ENCODE measurements around the gene BORCS6. TPM values are rescaled to one million over a fixed set of nuclear protein-coding genes. Genes with fewer than 3 reads are reported as not detected.
A peak's percentile ranks its signal among the peaks of the same experiment; 100 is the strongest.

Gene BORCS6
- total and polyA plus RNA-seq, 4 donors, result 4.1 to 6.8 (median 5.7) TPM

GRCh38 chr17:8222380-8222629, 32.3 kb upstream of the BORCS6 start:
- H3K36me3 ChIP-seq (ENCODE audit: control insufficient read depth in 4 of 4, insufficient read depth in 3 of 4, low read depth in 1 of 4, low read length in 3 of 4), result peaks cover 0 to 3% (median under 1%) of the 10 kb centered on the region in 4 donors
- peak overlapping the region; percentile 60 to 77 (median 67) for H3K4me3 ChIP-seq (ENCODE audit: low read depth in 1 of 3, low read length in 3 of 3)
- peak overlapping the region; percentile 82 to 93 for H3K27ac ChIP-seq (ENCODE audit: low read depth in 1 of 2, low read length in 2 of 2)
- no peak for DNase-seq (ENCODE audit: low spot score)
- peak overlapping the region; percentile 32 to 91 for H3K9ac ChIP-seq (ENCODE audit: low read depth in 1 of 2, low read length in 2 of 2)
- no peaks in the 10 kb centered on the region for H3K9me3 ChIP-seq (ENCODE audit: control insufficient read depth in 4 of 4, low read length in 3 of 4)
- WGBS, result under 1% methylated on average over 9 of the region's 9 CpGs
- no peaks in the 10 kb centered on the region for H3K27me3 ChIP-seq (ENCODE audit: control insufficient read depth in 4 of 4, insufficient read depth in 4 of 4, low read length in 3 of 4)
- TF ChIP-seq FOXA2 (IDR thresholded peaks at IDR 0.05) (peak; percentile 17), GABPA (IDR thresholded peaks at IDR 0.05 in 1 of 2, conservative IDR thresholded peaks at IDR 0.05 in 1 of 2) (no peak), CTCF (IDR thresholded peaks at IDR 0.05; ENCODE audit: low read depth, low read length, missing input control) (no peak), SP1 (IDR thresholded peaks at IDR 0.05) (no peak), YY1 (IDR thresholded peaks at IDR 0.05) (no peak), HNF4A (conservative IDR thresholded peaks at IDR 0.05) (peak in 1 of 2 donors; percentile 1), JUND (IDR thresholded peaks at IDR 0.05) (peak in 1 of 2 donors; percentile 10)
- H3K4me1 ChIP-seq (ENCODE audit: control insufficient read depth in 4 of 4, insufficient read depth in 4 of 4, low read length in 3 of 4), result peaks cover 4 to 25% (median 15%) of the 10 kb centered on the region in 4 donors

GRCh38 chr17:8221663-8222379, 31.8 kb upstream of the BORCS6 start:
- Histone ChIP-seq H3K36me3 (ENCODE audit: control insufficient read depth in 4 of 4, insufficient read depth in 3 of 4, low read depth in 1 of 4, low read length in 3 of 4) (no peaks in the 10 kb centered on the region), H3K27ac (ENCODE audit: low read depth in 1 of 2, low read length in 2 of 2) (peak overlapping the region; percentile 82 to 93), H3K4me3 (ENCODE audit: low read depth in 1 of 3, low read length in 3 of 3) (peak overlapping the region; percentile 60 to 77 (median 67)), H3K27me3 (ENCODE audit: control insufficient read depth in 4 of 4, insufficient read depth in 4 of 4, low read length in 3 of 4) (no peaks in the 10 kb centered on the region), H3K9me3 (ENCODE audit: control insufficient read depth in 4 of 4, low read length in 3 of 4) (no peaks in the 10 kb centered on the region), H3K9ac (ENCODE audit: low read depth in 1 of 2, low read length in 2 of 2) (peak overlapping the region; percentile 52 to 91), H3K4me1 (ENCODE audit: control insufficient read depth in 4 of 4, insufficient read depth in 4 of 4, low read length in 3 of 4) (peaks cover 4 to 25% (median 15%) of the 10 kb centered on the region in 4 donors)
- DNase-seq (ENCODE audit: low spot score), result peak; percentile 95
- no peak for TF ChIP-seq CTCF (IDR thresholded peaks at IDR 0.05; ENCODE audit: low read depth, low read length, missing input control)
- peak in 1 of 2 donors; percentile 12 for TF ChIP-seq JUND (IDR thresholded peaks at IDR 0.05)
- no peak for TF ChIP-seq SP1 (IDR thresholded peaks at IDR 0.05)
- peak; percentile 81 for TF ChIP-seq MAX (IDR thresholded peaks at IDR 0.05)
- peak; percentile 11 for TF ChIP-seq YY1 (IDR thresholded peaks at IDR 0.05)
- TF ChIP-seq FOXA2 (IDR thresholded peaks at IDR 0.05), result no peak
- peak in 1 of 2 donors; percentile 20 for TF ChIP-seq RXRA (IDR thresholded peaks at IDR 0.05)
- peak in 1 of 2 donors; percentile 14 for TF ChIP-seq RAD21 (IDR thresholded peaks at IDR 0.05)
- TF ChIP-seq ATF3 (IDR thresholded peaks at IDR 0.05), result peak; percentile 100
- peak in 1 of 2 donors; percentile 11 for TF ChIP-seq HNF4A (conservative IDR thresholded peaks at IDR 0.05)
- peak; percentile 29 for TF ChIP-seq FOXA1 (IDR thresholded peaks at IDR 0.05)
- no peak for TF ChIP-seq ZBTB33 (IDR thresholded peaks at IDR 0.05)
- no peak for TF ChIP-seq HNF4G (IDR thresholded peaks at IDR 0.05)
- TF ChIP-seq GABPA (IDR thresholded peaks at IDR 0.05 in 1 of 2, conservative IDR thresholded peaks at IDR 0.05 in 1 of 2), result no peak
- under 1% methylated on average over 40 of the region's 40 CpGs for WGBS

Data from liver (tissue), 9 donors.